Adrenal gland (tissue), 5 donors: ENCODE results near the gene M1AP.

ENCODE experiments used
- CTCF ChIP-seq, 6 experiments: fragments of 450-650 bp in 4 of 6; fragments of 200-600 bp in 2 of 6; sonication (generic) in 1 of 6; IDR thresholded peaks; 1 replicate in 5 of 6; 2 replicates in 1 of 6; pipeline versions ENCODE4 v1.5.1 to v1.8.0; 2016 to 2021; ENCODE audit warnings: antibody characterized with exemption in 6 of 6, mild to moderate bottlenecking in 2 of 6, moderate library complexity in 1 of 6
- POLR2A ChIP-seq, 2 donors: fragments of 450-650 bp; IDR thresholded peaks; one replicate each; pipeline ENCODE4 v1.6.1; 2017; ENCODE audit warnings: antibody characterized with exemption in 2 of 2, mild to moderate bottlenecking in 2 of 2, moderate library complexity in 1 of 2
- donor health status: DM: no; HTN: no; CAD: no.

GRCh38 chr2:74694281-74694680 is 46.2 kb upstream of the M1AP start:
- TF ChIP-seq CTCF (IDR thresholded peaks at IDR 0.05) (no peak), POLR2A (IDR thresholded peaks at IDR 0.05) (no peak)
